ENCODE results near the gene CAPN1. TPM values are rescaled to one million over a fixed set of nuclear protein-coding genes. Genes with fewer than 3 reads are reported as not detected.

The CAPN1 gene
- total and polyA plus RNA-seq, 2 donors from 2014 or later = 92.5 to 328 TPM

- DNase-seq = peak in 2 of 5 donors; percentile 37 to 77
Measured at GRCh38 chr11:65211293-65212105, 29.8 kb downstream of the CAPN1 start.

GRCh38 chr11:65212226-65212801 is 30.6 kb downstream of the CAPN1 start:
- H3K9me3 ChIP-seq (ENCODE audit: control insufficient read depth in 2 of 3, insufficient read depth in 1 of 3, low read length in 3 of 3) = no peaks in the 10 kb centered on the region
- peaks cover 0 to 3% (median 0%) of the 10 kb centered on the region in 3 donors for H3K4me1 ChIP-seq (ENCODE audit: control insufficient read depth in 2 of 3, insufficient read depth in 2 of 3, low read depth in 1 of 3, low read length in 3 of 3)
- H3K27ac ChIP-seq (ENCODE audit: low read depth in 2 of 2, low read length in 2 of 2) = no peak overlapping the region
- DNase-seq (peak in 1 of 5 donors; percentile 39), FAIRE-seq (no peak)
- intact Hi-C loops (cut with DNase I) = no loop called here
- H3K36me3 ChIP-seq (ENCODE audit: control insufficient read depth in 2 of 3, insufficient read depth in 3 of 3, low read length in 3 of 3) = peaks cover 0 to 33% (median 16%) of the 10 kb centered on the region in 3 donors
- no peak for TF ChIP-seq CTCF (IDR thresholded peaks at IDR 0.05; ENCODE audit: borderline replicate concordance, extremely low read depth, insufficient read depth)
- no peak overlapping the region for H3K4me3 ChIP-seq (ENCODE audit: low read length in 3 of 3)
- H3K9ac ChIP-seq (ENCODE audit: low read length in 3 of 3) = no peak overlapping the region
- no peaks in the 10 kb centered on the region for H3K27me3 ChIP-seq (ENCODE audit: control insufficient read depth, insufficient read depth, low read length)

More at GRCh38 chr11:65211293-65212105, 29.8 kb downstream of the CAPN1 start:
- no peak overlapping the region for H3K9ac ChIP-seq (ENCODE audit: low read length in 3 of 3)
- no peak for TF ChIP-seq CTCF (IDR thresholded peaks at IDR 0.05; ENCODE audit: borderline replicate concordance, extremely low read depth, insufficient read depth)
- H3K9me3 ChIP-seq (ENCODE audit: control insufficient read depth in 2 of 3, insufficient read depth in 1 of 3, low read length in 3 of 3) = no peaks in the 10 kb centered on the region
- H3K4me3 ChIP-seq (ENCODE audit: low read length in 3 of 3) = no peak overlapping the region
- no peak overlapping the region for H3K27ac ChIP-seq (ENCODE audit: low read depth in 2 of 2, low read length in 2 of 2)
- no peaks in the 10 kb centered on the region for H3K27me3 ChIP-seq (ENCODE audit: control insufficient read depth, insufficient read depth, low read length)
- peaks cover 0 to 37% (median 16%) of the 10 kb centered on the region in 3 donors for H3K36me3 ChIP-seq (ENCODE audit: control insufficient read depth in 2 of 3, insufficient read depth in 3 of 3, low read length in 3 of 3)
- intact Hi-C loops (cut with DNase I) = no loop called here
- no peak for FAIRE-seq
- peaks cover 0 to 3% (median 0%) of the 10 kb centered on the region in 3 donors for H3K4me1 ChIP-seq (ENCODE audit: control insufficient read depth in 2 of 3, insufficient read depth in 2 of 3, low read depth in 1 of 3, low read length in 3 of 3)

DNA sequence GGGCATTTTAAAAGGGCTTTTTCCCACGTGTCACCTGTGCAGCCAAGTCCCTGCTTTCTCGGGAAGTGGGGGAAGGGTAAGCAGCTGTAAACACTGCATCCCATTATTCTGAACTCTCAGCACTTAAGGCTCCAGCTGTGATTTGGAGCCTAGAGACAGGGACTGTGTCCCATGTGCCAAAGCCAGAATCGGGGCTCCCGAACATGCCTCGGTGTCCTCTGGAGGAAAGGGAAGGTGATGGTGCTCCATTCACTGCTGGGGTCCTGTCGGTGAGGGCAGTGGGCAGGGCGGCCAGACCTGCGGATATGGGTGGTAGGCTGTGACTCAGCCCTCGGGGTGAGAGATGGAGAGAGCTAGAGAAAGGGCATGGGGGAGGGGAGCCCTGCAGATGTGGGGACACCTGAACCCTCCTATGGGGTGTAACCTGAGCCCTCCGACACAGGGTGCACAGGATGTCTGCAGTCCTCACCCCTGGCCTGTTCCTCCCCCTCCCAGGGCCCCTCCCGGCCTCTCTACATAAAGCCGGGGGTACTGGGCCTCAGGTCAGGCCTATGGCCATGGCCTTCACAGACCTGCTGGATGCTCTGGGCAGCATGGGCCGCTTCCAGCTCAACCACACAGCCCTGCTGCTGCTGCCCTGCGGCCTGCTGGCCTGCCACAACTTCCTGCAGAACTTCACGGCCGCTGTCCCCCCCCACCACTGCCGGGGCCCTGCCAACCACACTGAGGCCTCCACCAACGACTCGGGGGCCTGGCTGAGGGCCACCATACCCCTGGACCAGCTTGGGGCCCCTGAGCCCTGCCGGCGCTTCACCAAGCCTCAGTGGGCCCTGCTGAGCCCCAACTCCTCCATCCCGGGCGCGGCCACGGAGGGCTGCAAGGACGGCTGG is 31.8 kb downstream of the CAPN1 start:
- H3K9ac ChIP-seq (ENCODE audit: low read length in 3 of 3) = no peak overlapping the region
- FAIRE-seq (no peak), DNase-seq (peak; percentile 32 to 75 (median 65))
- H3K27me3 ChIP-seq (ENCODE audit: control insufficient read depth, insufficient read depth, low read length) = no peaks in the 10 kb centered on the region
- no peaks in the 10 kb centered on the region for H3K9me3 ChIP-seq (ENCODE audit: control insufficient read depth in 2 of 3, insufficient read depth in 1 of 3, low read length in 3 of 3)
- H3K36me3 ChIP-seq (ENCODE audit: control insufficient read depth in 2 of 3, insufficient read depth in 3 of 3, low read length in 3 of 3) = peaks cover 0 to 28% (median 16%) of the 10 kb centered on the region in 3 donors
- H3K27ac ChIP-seq (ENCODE audit: low read depth in 2 of 2, low read length in 2 of 2) = no peak overlapping the region
- TF ChIP-seq CTCF (IDR thresholded peaks at IDR 0.05; ENCODE audit: borderline replicate concordance, extremely low read depth, insufficient read depth) = no peak
- intact Hi-C loops (cut with DNase I) = no loop called here
- H3K4me3 ChIP-seq (ENCODE audit: low read length in 3 of 3) = no peak overlapping the region
- H3K4me1 ChIP-seq (ENCODE audit: control insufficient read depth in 2 of 3, insufficient read depth in 2 of 3, low read depth in 1 of 3, low read length in 3 of 3) = peaks cover 0 to 3% (median 0%) of the 10 kb centered on the region in 3 donors

Measured in kidney (tissue), 14 donors.